H54 (cell line): Measurements from ENCODE around the gene TNNC2.

ENCODE experiments used
- DNase-seq: peaks from one replicate; pipeline ENCODE4 v3.0.0; 2011; ENCODE audit warnings: low spot score, mixed read lengths; ENCODE audit not compliant: insufficient read length
- FAIRE-seq: peaks from 3 replicates; lab custom pipeline; 2011; peaks lifted over from hg19 to GRCh38; lab: Jason Lieb, UNC
- POLR2A ChIP-seq: IDR thresholded peaks from 2 replicates; pipeline ENCODE4 v1.6.1; 2011; ENCODE audit warnings: low read depth, mild to moderate bottlenecking, low read length

TNNC2 gene

GRCh38 chr20:45857114-45857881 is 30.2 kb upstream of the TNNC2 start, which contains the start of the genes ACOT8 and ZSWIM3:
Gene ACOT8 (minus strand): TSS chr20:45857392. CDS start chr20:45857315, 77 bp downstream.
Gene ZSWIM3 (plus strand): TSS chr20:45857614. CDS start chr20:45857826, 212 bp downstream.
- peak; percentile 87 for FAIRE-seq
- DNase-seq = peak; percentile 99
- peak; percentile 91 for TF ChIP-seq POLR2A

- DNase-seq (no peak), FAIRE-seq (no peak)
- no peak for TF ChIP-seq POLR2A
Observed at GRCh38 chr20:45853484-45853883, 26.4 kb upstream of the TNNC2 start.

DNA sequence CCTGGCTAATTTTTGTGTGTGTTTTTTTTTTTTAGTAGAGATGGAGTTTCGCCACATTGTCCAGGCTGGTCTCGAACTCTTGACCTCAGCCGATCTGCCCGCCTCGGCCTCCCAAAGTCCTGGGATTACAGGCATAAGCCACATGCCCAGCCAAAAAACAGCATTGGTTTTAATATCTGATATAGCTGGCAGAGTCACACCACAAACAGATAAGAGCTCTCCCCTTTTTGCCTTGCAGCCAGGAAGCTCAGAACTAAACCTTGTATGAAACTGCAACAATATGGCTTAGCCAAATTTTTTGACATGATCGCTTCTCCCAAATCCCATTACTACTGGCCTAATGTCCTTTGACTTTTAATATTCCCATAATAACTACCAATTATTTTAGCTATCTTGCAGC is 25.2 kb upstream of the TNNC2 start:
- FAIRE-seq (no peak), DNase-seq (no peak)
- no peak for TF ChIP-seq POLR2A

- FAIRE-seq (no peak), DNase-seq (no peak)
- TF ChIP-seq POLR2A = no peak
Observed at GRCh38 chr20:45851501-45851900, 24.4 kb upstream of the TNNC2 start.

- FAIRE-seq = no peak
- no peak for TF ChIP-seq POLR2A
Observed at GRCh38 chr20:45850926-45851325, 23.8 kb upstream of the TNNC2 start.

GRCh38 chr20:45850238-45850637 is 23.1 kb upstream of the TNNC2 start:
- FAIRE-seq = no peak
- no peak for DNase-seq
- TF ChIP-seq POLR2A = no peak

More at GRCh38 chr20:45850926-45851325, 23.8 kb upstream of the TNNC2 start:
- no peak for DNase-seq

- no peak for DNase-seq
- no peak for TF ChIP-seq POLR2A
- FAIRE-seq = no peak
Observed at GRCh38 chr20:45848969-45849582, 22.0 kb upstream of the TNNC2 start.

DNA sequence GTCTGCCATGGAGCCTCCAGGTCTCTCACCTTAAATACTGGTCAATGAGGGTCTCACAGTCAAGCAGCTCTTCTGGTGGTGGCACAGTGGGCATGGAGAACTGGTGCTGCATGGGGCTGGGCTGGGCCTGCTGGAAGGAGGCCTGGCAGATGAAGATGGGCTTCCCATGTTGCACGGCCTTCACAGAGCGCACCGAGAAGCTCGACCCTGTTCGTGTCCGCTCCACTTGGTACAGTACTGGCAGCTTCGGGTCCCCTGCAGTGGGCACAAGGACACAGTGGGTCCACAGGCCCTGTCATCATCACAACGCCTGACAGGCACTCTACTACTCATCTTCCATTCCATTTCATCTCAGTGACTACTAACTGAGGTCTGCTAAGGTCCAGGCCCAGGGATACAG is 21.3 kb upstream of the TNNC2 start:
- DNase-seq (no peak), FAIRE-seq (no peak)
- no peak for TF ChIP-seq POLR2A

- FAIRE-seq = no peak
Observed at GRCh38 chr20:45845452-45845851, 18.3 kb upstream of the TNNC2 start.

DNA sequence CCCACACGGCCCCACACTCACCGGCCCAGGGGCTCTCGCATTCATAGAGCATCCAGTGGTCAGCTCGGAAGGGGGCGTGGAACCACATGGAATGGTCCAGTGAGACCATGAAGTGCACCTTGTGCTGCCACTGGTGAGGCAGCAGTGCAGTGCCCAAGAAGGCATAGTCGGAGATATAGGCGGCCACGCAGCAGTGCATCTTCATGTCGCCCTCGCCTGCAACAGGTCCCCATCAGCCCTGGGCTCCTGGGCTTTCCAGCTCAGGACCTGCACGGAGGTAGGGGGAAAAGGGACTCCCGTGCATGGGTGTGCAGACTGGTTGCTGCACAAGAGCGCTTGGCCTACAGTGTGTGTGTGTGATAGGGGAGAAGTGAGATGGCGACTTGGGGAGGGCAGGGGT is 16.4 kb upstream of the TNNC2 start:
- no peak for FAIRE-seq

More at GRCh38 chr20:45845452-45845851, 18.3 kb upstream of the TNNC2 start:
- DNase-seq = no peak
- TF ChIP-seq POLR2A = no peak

GRCh38 chr20:45842169-45842812 is 15.2 kb upstream of the TNNC2 start:
- FAIRE-seq = no peak
- no peak for DNase-seq
- TF ChIP-seq POLR2A = no peak

More for the DNA sequence above, 16.4 kb upstream of the TNNC2 start:
- no peak for TF ChIP-seq POLR2A
- no peak for DNase-seq

GRCh38 chr20:45841407-45842129 is 14.5 kb upstream of the TNNC2 start:
- FAIRE-seq = no peak
- no peak for TF ChIP-seq POLR2A

DNA sequence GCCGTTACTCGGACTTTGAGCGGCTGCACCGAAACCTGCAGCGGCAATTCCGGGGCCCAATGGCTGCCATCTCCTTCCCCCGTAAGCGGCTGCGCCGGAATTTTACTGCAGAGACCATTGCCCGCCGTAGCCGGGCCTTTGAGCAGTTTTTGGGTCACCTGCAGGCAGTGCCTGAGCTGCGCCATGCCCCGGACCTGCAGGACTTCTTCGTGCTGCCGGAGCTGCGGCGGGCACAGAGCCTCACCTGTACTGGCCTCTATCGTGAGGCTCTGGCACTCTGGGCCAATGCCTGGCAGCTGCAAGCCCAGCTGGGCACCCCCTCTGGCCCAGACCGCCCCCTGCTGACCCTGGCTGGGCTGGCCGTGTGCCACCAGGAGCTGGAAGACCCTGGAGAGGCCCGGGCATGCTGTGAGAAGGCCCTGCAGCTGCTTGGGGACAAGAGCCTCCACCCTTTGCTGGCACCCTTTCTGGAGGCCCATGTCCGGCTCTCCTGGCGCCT is 13.6 kb upstream of the TNNC2 start:
- no peak for TF ChIP-seq POLR2A
- FAIRE-seq (no peak), DNase-seq (no peak)

More at GRCh38 chr20:45841407-45842129, 14.5 kb upstream of the TNNC2 start:
- DNase-seq = no peak
